ENCODE measurements around the gene DGKA.

DNA sequence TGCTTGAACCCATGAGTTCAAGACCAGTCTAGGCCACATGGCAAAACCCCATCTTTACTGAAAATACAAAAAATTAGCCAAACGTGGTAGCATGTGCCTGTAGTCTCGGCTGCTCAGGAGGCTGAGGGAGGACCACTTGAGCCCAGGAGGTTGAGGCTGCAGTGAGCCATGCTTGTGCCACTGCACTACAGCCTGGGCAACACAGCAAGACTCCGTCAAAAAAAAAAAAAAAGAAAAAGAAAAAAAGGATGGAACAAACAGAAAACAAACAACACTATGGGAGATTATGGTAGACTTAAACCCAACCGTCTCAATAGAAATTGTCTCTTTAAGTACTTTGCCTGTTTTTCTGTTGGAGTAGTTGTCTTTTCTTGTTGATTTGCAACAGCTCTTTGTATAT lies 39.7 kb upstream of the DGKA start:
- TF ChIP-seq POLR2AphosphoS5 (IDR thresholded peaks at IDR 0.05) (no peak), EP300 (IDR thresholded peaks at IDR 0.05) (no peak)
- TF ChIP-seq, protein P1, sequence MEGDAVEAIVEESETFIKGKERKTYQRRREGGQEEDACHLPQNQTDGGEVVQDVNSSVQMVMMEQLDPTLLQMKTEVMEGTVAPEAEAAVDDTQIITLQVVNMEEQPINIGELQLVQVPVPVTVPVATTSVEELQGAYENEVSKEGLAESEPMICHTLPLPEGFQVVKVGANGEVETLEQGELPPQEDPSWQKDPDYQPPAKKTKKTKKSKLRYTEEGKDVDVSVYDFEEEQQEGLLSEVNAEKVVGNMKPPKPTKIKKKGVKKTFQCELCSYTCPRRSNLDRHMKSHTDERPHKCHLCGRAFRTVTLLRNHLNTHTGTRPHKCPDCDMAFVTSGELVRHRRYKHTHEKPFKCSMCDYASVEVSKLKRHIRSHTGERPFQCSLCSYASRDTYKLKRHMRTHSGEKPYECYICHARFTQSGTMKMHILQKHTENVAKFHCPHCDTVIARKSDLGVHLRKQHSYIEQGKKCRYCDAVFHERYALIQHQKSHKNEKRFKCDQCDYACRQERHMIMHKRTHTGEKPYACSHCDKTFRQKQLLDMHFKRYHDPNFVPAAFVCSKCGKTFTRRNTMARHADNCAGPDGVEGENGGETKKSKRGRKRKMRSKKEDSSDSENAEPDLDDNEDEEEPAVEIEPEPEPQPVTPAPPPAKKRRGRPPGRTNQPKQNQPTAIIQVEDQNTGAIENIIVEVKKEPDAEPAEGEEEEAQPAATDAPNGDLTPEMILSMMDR (IDR thresholded peaks at IDR 0.05) = no peak

All from gastroesophageal sphincter (tissue), 3 donors.